Colonic mucosa (tissue), 4 donors: ENCODE measurements around the gene PSTPIP1. TPM values are rescaled to one million over a fixed set of nuclear protein-coding genes. Genes with fewer than 3 reads are reported as not detected.

ENCODE experiments used
- DNase-seq: peaks from one replicate; pipeline ENCODE4 v3.0.0-alpha.2; 2020
- H3K27ac ChIP-seq: fragments of 200-600 bp; one replicate; pipeline ENCODE4 v1.8.0; 2021
- H3K27me3 ChIP-seq: fragments of 200-600 bp; one replicate; pipeline ENCODE4 v1.8.0; 2021
- H3K36me3 ChIP-seq: fragments of 200-600 bp; one replicate; pipeline ENCODE4 v1.8.0; 2021
- H3K4me1 ChIP-seq: fragments of 200-600 bp; one replicate; pipeline ENCODE4 v1.8.0; 2021; ENCODE audit warnings: mild to moderate bottlenecking
- H3K4me3 ChIP-seq: fragments of 200-600 bp; one replicate; pipeline ENCODE4 v1.8.0; 2021
- H3K9ac ChIP-seq, 2 donors: one replicate each; pipeline ENCODE4 v1.7.0; 2013; ENCODE audit warnings: control low read depth in 2 of 2, low read depth in 2 of 2, low read length in 2 of 2
- H3K9me3 ChIP-seq: fragments of 200-600 bp; one replicate; pipeline ENCODE4 v1.8.0; 2021
- CTCF ChIP-seq: fragments of 200-600 bp; IDR thresholded peaks from one replicate; pipeline ENCODE4 v1.8.0; 2022; ENCODE audit warnings: antibody characterized with exemption, mild to moderate bottlenecking
- intact Hi-C: fragments of 100-400 bp; cut with DNase I; formaldehyde crosslinking; loops from one replicate; pipeline ENCODE4 v1.14.1; 2022
- total RNA-seq, 2 donors: library from RNA; stranded (reverse); fragmentation: NEBNext Ultra II Directional in 1 of 2; extraction: Animal tissue kit (Norgen Biotek cat#: 25700) in 1 of 2; gene quantifications; one replicate each; pipeline ENCODE4 v1.2.1, GENCODE V29; 2021
- donor health status: healthy.
- donor health status: DM: no; HTN: no; CAD: no.
- donor health status: DM: no; HTN: no; CAD: no.

Gene PSTPIP1
- total RNA-seq, 2 donors from 2014 or later: 3.7 to 4.2 TPM

- H3K27ac ChIP-seq: no peak overlapping the region
- no peak for DNase-seq
- H3K9me3 ChIP-seq: no peaks in the 10 kb centered on the region
- no peaks in the 10 kb centered on the region for H3K36me3 ChIP-seq
- peaks cover 4% of the 10 kb centered on the region for H3K4me1 ChIP-seq
- TF ChIP-seq CTCF: no peak
- no peak overlapping the region for H3K4me3 ChIP-seq
- H3K27me3 ChIP-seq: no peaks in the 10 kb centered on the region
- intact Hi-C loops: no loop called here
- H3K9ac ChIP-seq: no peak overlapping the region
Observed at GRCh38 chr15:77018796-77019505, 24.0 kb downstream of the PSTPIP1 start.

- Histone ChIP-seq H3K4me1 (peaks cover 2% of the 10 kb centered on the region), H3K4me3 (no peak overlapping the region), H3K36me3 (no peaks in the 10 kb centered on the region), H3K27ac (no peak overlapping the region), H3K27me3 (no peaks in the 10 kb centered on the region), H3K9me3 (no peaks in the 10 kb centered on the region), H3K9ac (no peak overlapping the region)
- DNase-seq: no peak
- TF ChIP-seq CTCF: no peak
- intact Hi-C loops: loop anchor here (5.0 kb wide), 1 partner anchor 523 kb away; no protein-coding TSS in a partner anchor
Observed at GRCh38 chr15:77019521-77020331, 24.8 kb downstream of the PSTPIP1 start.

GRCh38 chr15:77020348-77021087, 25.6 kb downstream of the PSTPIP1 start:
- no peak overlapping the region for H3K27ac ChIP-seq
- H3K27me3 ChIP-seq: no peaks in the 10 kb centered on the region
- H3K9ac ChIP-seq: no peak overlapping the region
- H3K9me3 ChIP-seq: no peaks in the 10 kb centered on the region
- intact Hi-C loops: loop anchor here (5.0 kb wide), 1 partner anchor 522 kb away; no protein-coding TSS in a partner anchor
- H3K4me1 ChIP-seq: no peaks in the 10 kb centered on the region
- no peak for TF ChIP-seq CTCF
- no peaks in the 10 kb centered on the region for H3K36me3 ChIP-seq
- no peak overlapping the region for H3K4me3 ChIP-seq
- no peak for DNase-seq

- TF ChIP-seq CTCF: no peak
- no peak overlapping the region for H3K9ac ChIP-seq
- H3K9me3 ChIP-seq: no peaks in the 10 kb centered on the region
- H3K36me3 ChIP-seq: no peaks in the 10 kb centered on the region
- H3K27me3 ChIP-seq: no peaks in the 10 kb centered on the region
- intact Hi-C loops: loop anchor here (5.0 kb wide), 1 partner anchor 521 kb away; no protein-coding TSS in a partner anchor
- H3K4me1 ChIP-seq: no peaks in the 10 kb centered on the region
- no peak overlapping the region for H3K27ac ChIP-seq
- no peak overlapping the region for H3K4me3 ChIP-seq
- no peak for DNase-seq
Observed at GRCh38 chr15:77021088-77021481, 26.2 kb downstream of the PSTPIP1 start.

GRCh38 chr15:77021803-77022381, 27.0 kb downstream of the PSTPIP1 start:
- Histone ChIP-seq H3K4me1 (no peaks in the 10 kb centered on the region), H3K27me3 (no peaks in the 10 kb centered on the region), H3K36me3 (no peaks in the 10 kb centered on the region), H3K9me3 (no peaks in the 10 kb centered on the region), H3K27ac (no peak overlapping the region), H3K9ac (no peak overlapping the region), H3K4me3 (no peak overlapping the region)
- no peak for DNase-seq
- TF ChIP-seq CTCF: no peak
- intact Hi-C loops: loop anchor here (5.0 kb wide), 1 partner anchor 520 kb away; no protein-coding TSS in a partner anchor
